Measurements from ENCODE around the gene FBP2. TPM values are rescaled to one million over a fixed set of nuclear protein-coding genes. Genes with fewer than 3 reads are reported as not detected.
A peak's percentile ranks its signal among the peaks of the same experiment; 100 is the strongest.

FBP2 gene
- total and polyA plus RNA-seq, 2 of the 8 experiments (the other 6 are each of a cell fraction or from before 2014, with no cell fraction given), result not detected

DNA sequence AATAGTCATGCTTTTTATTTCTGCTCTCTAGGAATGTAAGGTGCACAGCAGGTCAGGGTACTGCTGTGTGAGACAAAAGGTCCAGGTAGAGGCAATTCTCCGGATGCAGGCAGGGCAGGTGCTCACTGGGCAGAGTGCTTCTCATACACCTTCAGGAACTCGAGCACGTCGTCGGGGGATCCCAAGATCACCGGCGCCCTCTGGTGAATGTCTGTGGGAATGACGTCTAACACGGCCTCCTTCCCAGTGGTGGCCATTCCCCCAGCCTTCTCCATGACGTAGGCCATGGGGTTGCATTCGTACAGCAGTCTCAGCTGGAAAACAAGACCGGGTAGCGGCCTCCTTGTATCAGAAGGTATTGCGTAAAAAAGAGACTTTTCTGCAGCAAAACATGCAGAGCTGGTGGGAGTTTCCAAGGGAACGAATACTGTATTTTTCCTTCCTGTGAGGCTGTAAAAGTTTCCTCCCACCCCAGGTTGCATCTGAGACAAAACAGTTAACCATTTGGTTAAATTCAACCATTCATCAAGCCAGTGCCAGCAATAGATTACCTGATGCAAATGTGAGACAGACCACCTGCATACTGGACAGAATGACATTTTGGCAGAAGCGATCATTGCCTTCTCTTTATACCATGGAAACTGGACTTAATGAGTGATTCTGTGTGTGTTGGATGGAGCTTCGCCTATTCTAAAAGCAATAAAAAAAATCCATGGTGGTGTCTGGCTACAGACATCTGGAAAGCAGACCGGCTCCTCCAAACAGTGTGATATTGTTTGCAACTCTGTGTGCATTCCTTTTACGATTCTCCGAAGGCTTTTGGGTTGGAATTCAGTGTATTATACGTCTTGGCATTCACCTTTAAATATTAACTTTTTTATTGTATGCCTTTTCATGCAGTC, 9.9 kb upstream of the FBP2 start:
- no peak overlapping the region for H4K5ac ChIP-seq (ENCODE audit: insufficient read length, low read depth, low read length)
- no peak overlapping the region for H3K27ac ChIP-seq (ENCODE audit: low read depth, low read length)
- no peaks in the 10 kb centered on the region for H3K79me1 ChIP-seq (ENCODE audit: low read depth, low read length)
- DNase-seq (ENCODE audit: low read depth in 1 of 2, low spot score in 2 of 2) (peak; percentile 64 to 95), FAIRE-seq (peak; percentile 97)
- no peak overlapping the region for H3K18ac ChIP-seq (ENCODE audit: extremely low read depth, low read length)
- H2BK5ac ChIP-seq (ENCODE audit: low read depth, low read length), result no peak overlapping the region
- ChIA-PET CTCF (ENCODE audit: partially characterized antibody) (interaction anchor here (0.6 to 7.1 kb wide), 18 partner anchors 10 to 303 kb away, joined by 3 to 54 read pairs (median 4); partner anchors contain the start of genes FBP2 and PCAT7), POLR2A (ENCODE audit: partially characterized antibody) (interaction anchor here (1.0 to 6.7 kb wide), 2 partner anchors 49 to 52 kb away, joined by 3 to 43 read pairs; partner anchors contain the start of gene PCAT7)
- H3K23ac ChIP-seq (ENCODE audit: insufficient read length), result no peak overlapping the region
- no peak overlapping the region for H3K9ac ChIP-seq (replicated peaks in 1 of 4; ENCODE audit: extremely low read depth in 1 of 4, low read depth in 3 of 4, low read length in 3 of 4)
- H2AK5ac ChIP-seq (ENCODE audit: low read depth, low read length), result no peak overlapping the region
- H3K14ac ChIP-seq (ENCODE audit: insufficient read length), result no peak overlapping the region
- no peak overlapping the region for H2BK20ac ChIP-seq (ENCODE audit: low read length)
- no peak overlapping the region for H4K8ac ChIP-seq (ENCODE audit: extremely low read depth, insufficient read depth, low read length)
- no peak overlapping the region for H3K4ac ChIP-seq (replicated peaks; ENCODE audit: insufficient read length, low read depth, low read length)
- 0 out of 2 replicates have a peak overlapping the region, but pooled peaks have one; percentile 71 for H2AFZ ChIP-seq (ENCODE audit: low read length)
- no peak overlapping the region for H4K91ac ChIP-seq (replicated peaks; ENCODE audit: insufficient read length, low read length)
- no peaks in the 10 kb centered on the region for H3K9me3 ChIP-seq (ENCODE audit: insufficient read depth in 2 of 2, low read depth in 1 of 2, low read length in 1 of 2)
- WGBS, 2 experiments (ENCODE audit: extremely low coverage in 1 of 2, insufficient coverage in 1 of 2, insufficient read length in 1 of 2, insufficient replicate concordance in 2 of 2, low coverage in 1 of 2, low lambda C conversion rate in 2 of 2, missing lambda C conversion rate in 1 of 2), result 41% methylated on average over 21 of the region's 21 CpGs; no CpG with 5 or more reads in 1 of the 2 experiments
- H2BK12ac ChIP-seq (ENCODE audit: low read depth, low read length), result no peak overlapping the region
- H3K23me2 ChIP-seq (ENCODE audit: low read depth, low read length), result no peaks in the 10 kb centered on the region
- H3K4me3 ChIP-seq (ENCODE audit: extremely low read depth in 1 of 4, insufficient read depth in 2 of 4, low read depth in 3 of 4, low read length in 4 of 4), result no peak overlapping the region
- no peaks in the 10 kb centered on the region for H3K36me3 ChIP-seq (ENCODE audit: control insufficient read depth in 2 of 4, insufficient read depth in 4 of 4, low read length in 3 of 4)
- no peaks in the 10 kb centered on the region for H4K20me1 ChIP-seq (replicated peaks in 1 of 2; ENCODE audit: control insufficient read depth in 1 of 2, insufficient read depth in 2 of 2, low read length in 2 of 2)
- H3K4me2 ChIP-seq (ENCODE audit: insufficient read depth in 1 of 2, low read depth in 2 of 2, low read length in 2 of 2), result 0 out of 4 replicates have a peak overlapping the region, but pooled peaks of 1 of the 2 experiments have one; percentile 10
- H3K27me3 ChIP-seq (replicated peaks in 1 of 4; ENCODE audit: control insufficient read depth in 3 of 4, extremely low read depth in 1 of 4, insufficient read depth in 3 of 4, low read length in 3 of 4), result no peaks in the 10 kb centered on the region; a peak in 1 of 7 replicates
- no peak overlapping the region for H3K56ac ChIP-seq (replicated peaks; ENCODE audit: insufficient read length, low read depth, low read length)
- peaks cover 5 to 8% (median 6%) of the 10 kb centered on the region in 4 experiments; a peak in 6 of 7 replicates for H3K4me1 ChIP-seq (replicated peaks in 1 of 4; ENCODE audit: control insufficient read depth in 3 of 4, insufficient read depth in 4 of 4, low read length in 3 of 4)
- H3K79me2 ChIP-seq (ENCODE audit: control insufficient read depth in 1 of 2, insufficient read depth in 2 of 2, low read length in 2 of 2), result no peaks in the 10 kb centered on the region
- H2BK120ac ChIP-seq (replicated peaks; ENCODE audit: low read depth, low read length), result no peak overlapping the region
- no peak overlapping the region for H2BK15ac ChIP-seq (ENCODE audit: low read length)
- TF ChIP-seq TCF12 (IDR thresholded peaks at IDR 0.05; ENCODE audit: low read depth, low read length) (peak; percentile 57; the same call in 1 of the 2 replicates), TEAD4 (IDR thresholded peaks at IDR 0.05; ENCODE audit: low read depth, low read length) (peak; percentile 63), CTCF (IDR thresholded peaks at IDR 0.05; ENCODE audit: control extremely low read depth in 1 of 3, insufficient read depth in 1 of 3, low read depth in 1 of 3, low read length in 3 of 3) (peak; percentile 84 to 92 (median 84)), MAX (IDR thresholded peaks at IDR 0.05) (peak; percentile 77), CBX5 (IDR thresholded peaks at IDR 0.05; ENCODE audit: low read depth, low read length) (no peak), POU5F1 (IDR thresholded peaks at IDR 0.05; ENCODE audit: low read depth, low read length) (no peak), RXRA (IDR thresholded peaks at IDR 0.05; ENCODE audit: insufficient read depth, low read depth, low read length) (0 out of 2 replicates have a peak, but pooled peaks have one; percentile 56), CEBPB (IDR thresholded peaks at IDR 0.05; ENCODE audit: low read depth, low read length) (peak; percentile 62; the same call in 1 of the 2 replicates)

Data from H1 (cell line).